ENCODE results near the gene XXYLT1. TPM values are rescaled to one million over a fixed set of nuclear protein-coding genes. Genes with fewer than 3 reads are reported as not detected.

Gene XXYLT1
- total and polyA plus RNA-seq, 7 donors: 2.5 to 13.8 (median 11.1) TPM

DNA sequence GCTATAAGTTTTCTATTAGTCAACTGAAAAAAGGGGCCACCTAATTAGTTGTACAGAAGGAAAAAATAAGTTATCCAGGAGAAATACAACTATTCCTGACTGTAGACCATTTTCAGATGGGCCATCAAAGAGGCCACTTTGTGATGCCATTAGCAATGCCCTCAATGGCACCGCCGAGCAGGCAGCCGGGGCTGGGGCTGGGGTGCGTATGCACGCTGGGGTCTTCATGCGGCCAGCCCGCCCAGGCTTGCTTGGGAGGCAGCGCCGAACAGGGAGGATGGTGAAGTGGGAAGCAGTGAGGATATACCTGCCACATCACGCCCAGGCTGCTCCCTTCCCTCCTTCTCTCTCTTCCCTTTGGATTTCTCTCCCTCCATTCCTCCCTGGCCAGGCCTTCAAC lies 128.4 kb downstream of the XXYLT1 start:
- TF ChIP-seq POLR2A (IDR thresholded peaks at IDR 0.05) (no peak), EP300 (IDR thresholded peaks at IDR 0.05) (no peak), POLR2AphosphoS5 (IDR thresholded peaks at IDR 0.05) (no peak)
- TF ChIP-seq, protein P1, sequence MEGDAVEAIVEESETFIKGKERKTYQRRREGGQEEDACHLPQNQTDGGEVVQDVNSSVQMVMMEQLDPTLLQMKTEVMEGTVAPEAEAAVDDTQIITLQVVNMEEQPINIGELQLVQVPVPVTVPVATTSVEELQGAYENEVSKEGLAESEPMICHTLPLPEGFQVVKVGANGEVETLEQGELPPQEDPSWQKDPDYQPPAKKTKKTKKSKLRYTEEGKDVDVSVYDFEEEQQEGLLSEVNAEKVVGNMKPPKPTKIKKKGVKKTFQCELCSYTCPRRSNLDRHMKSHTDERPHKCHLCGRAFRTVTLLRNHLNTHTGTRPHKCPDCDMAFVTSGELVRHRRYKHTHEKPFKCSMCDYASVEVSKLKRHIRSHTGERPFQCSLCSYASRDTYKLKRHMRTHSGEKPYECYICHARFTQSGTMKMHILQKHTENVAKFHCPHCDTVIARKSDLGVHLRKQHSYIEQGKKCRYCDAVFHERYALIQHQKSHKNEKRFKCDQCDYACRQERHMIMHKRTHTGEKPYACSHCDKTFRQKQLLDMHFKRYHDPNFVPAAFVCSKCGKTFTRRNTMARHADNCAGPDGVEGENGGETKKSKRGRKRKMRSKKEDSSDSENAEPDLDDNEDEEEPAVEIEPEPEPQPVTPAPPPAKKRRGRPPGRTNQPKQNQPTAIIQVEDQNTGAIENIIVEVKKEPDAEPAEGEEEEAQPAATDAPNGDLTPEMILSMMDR (IDR thresholded peaks at IDR 0.05): no peak
- Histone ChIP-seq H3K36me3 (no peaks in the 10 kb centered on the region), H3K27me3 (no peaks in the 10 kb centered on the region), H3K4me3 (no peak overlapping the region), H3K27ac (no peak overlapping the region), H3K4me1 (peaks cover 0 to 3% (median under 1%) of the 10 kb centered on the region in 4 donors), H3K9me3 (no peaks in the 10 kb centered on the region)
- intact Hi-C loops (cut with DNase I): no loop called here
- 98% methylated on average over 10 of the region's 10 CpGs for WGBS, 2 donors
- no peak for DNase-seq

DNA sequence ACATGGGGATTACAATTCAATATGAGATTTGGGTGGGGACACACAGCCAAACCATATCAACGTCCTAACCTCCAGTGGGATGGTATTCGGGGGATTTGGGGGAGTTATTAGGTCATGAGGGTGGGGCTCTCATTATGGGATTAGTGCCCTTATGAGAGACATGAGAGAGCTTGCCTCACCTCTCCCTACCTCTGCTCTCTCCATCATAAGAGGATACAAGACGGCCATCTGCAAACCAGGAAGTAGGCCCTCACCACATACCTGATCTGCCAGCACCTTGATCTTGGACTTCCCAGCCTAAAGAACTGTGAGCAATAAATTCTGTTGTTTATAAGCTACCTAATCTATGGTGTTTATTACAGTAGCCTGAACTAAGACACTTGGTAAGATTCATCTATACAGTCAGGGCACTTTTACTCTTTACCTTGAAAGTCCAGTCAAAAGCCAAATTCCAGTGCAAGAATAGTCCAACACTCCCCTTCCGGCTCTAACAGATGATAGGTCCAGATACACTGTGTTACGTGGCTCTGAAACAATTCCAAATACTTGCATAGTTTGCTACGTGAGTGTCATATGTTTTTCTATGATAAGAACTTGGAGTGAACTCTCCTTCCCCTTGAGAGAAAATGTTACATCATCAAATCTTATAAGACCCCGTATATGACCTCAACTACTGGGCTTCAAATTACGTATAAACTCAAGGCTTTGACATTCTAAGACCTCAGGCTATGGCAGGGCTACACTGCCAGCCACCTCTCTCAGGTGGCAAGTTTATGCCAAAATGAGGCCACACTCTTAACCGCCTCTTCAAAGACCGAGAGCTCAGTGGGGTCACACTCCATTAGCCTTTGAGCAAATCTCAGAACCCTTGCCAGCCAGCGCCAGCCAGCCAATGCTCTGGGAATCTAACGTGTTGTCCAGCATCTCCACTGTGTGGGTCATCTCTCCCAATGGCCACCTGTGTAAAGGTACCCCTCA lies 129.9 kb downstream of the XXYLT1 start:
- Histone ChIP-seq H3K9me3 (no peaks in the 10 kb centered on the region), H3K27me3 (no peaks in the 10 kb centered on the region), H3K36me3 (no peaks in the 10 kb centered on the region), H3K4me3 (no peak overlapping the region), H3K4me1 (no peaks in the 10 kb centered on the region), H3K27ac (no peak overlapping the region)
- intact Hi-C loops (cut with DNase I): no loop called here
- WGBS, 2 donors: 94 to 97% methylated on average over 12 of the region's 12 CpGs
- DNase-seq: no peak
- TF ChIP-seq, protein P1 (IDR thresholded peaks at IDR 0.05): no peak
- TF ChIP-seq POLR2A (IDR thresholded peaks at IDR 0.05): no peak
- TF ChIP-seq POLR2AphosphoS5 (IDR thresholded peaks at IDR 0.05): no peak
- no peak for TF ChIP-seq EP300 (IDR thresholded peaks at IDR 0.05)

DNA sequence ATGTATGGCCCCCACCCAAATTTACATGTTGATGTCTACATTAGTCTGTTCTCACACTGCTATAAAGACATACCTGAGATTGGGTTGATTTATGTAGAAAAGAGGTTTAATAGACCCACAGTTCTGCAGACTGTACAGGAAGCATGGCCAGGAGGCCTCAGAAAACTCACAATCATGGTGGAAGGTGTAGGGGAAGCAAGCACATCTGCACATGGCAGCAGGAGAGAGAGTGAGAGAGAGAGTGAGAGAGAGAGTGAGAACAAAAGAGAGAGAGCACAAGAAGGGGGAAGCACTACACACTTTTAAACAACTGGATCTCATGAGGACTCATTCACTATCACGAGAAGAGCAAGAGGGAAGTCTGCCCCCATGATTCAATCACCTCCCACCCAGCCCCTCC lies 130.5 kb downstream of the XXYLT1 start:
- DNase-seq: no peak
- H3K4me1 ChIP-seq: no peaks in the 10 kb centered on the region
- no peak overlapping the region for H3K4me3 ChIP-seq
- no peaks in the 10 kb centered on the region for H3K27me3 ChIP-seq
- intact Hi-C loops (cut with DNase I): no loop called here
- H3K27ac ChIP-seq: no peak overlapping the region
- no peaks in the 10 kb centered on the region for H3K9me3 ChIP-seq
- WGBS, 2 donors: 93 to 100% methylated on average over 1 of the region's 1 CpG
- H3K36me3 ChIP-seq: no peaks in the 10 kb centered on the region
- TF ChIP-seq POLR2AphosphoS5 (IDR thresholded peaks at IDR 0.05): no peak
- no peak for TF ChIP-seq POLR2A (IDR thresholded peaks at IDR 0.05)
- TF ChIP-seq, protein P1 (IDR thresholded peaks at IDR 0.05): no peak
- TF ChIP-seq EP300 (IDR thresholded peaks at IDR 0.05): no peak

DNA sequence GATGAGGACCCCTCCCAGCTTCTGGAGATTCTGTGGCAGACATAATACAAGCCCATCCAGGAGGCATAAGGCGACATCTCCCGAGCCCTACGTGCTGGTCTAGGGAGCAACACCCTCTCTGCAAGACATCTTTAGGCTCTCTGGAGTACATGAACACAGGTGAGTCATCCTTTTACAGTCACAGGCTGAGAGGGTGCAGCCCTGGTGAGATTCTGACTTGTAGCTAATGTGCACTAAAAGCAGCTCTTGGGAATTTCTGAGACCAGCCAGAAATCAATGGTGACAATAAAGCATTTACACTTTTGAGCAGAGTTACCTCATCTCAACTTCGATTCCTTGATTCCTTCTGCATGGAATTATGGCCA lies 131.1 kb downstream of the XXYLT1 start:
- no peaks in the 10 kb centered on the region for H3K4me1 ChIP-seq
- no peaks in the 10 kb centered on the region for H3K36me3 ChIP-seq
- no peaks in the 10 kb centered on the region for H3K9me3 ChIP-seq
- intact Hi-C loops (cut with DNase I): no loop called here
- TF ChIP-seq, protein P1 (IDR thresholded peaks at IDR 0.05): no peak
- TF ChIP-seq EP300 (IDR thresholded peaks at IDR 0.05): no peak
- TF ChIP-seq POLR2A (IDR thresholded peaks at IDR 0.05): no peak
- TF ChIP-seq POLR2AphosphoS5 (IDR thresholded peaks at IDR 0.05): no peak
- WGBS, 2 donors: 92 to 94% methylated on average over 4 of the region's 4 CpGs
- H3K4me3 ChIP-seq: no peak overlapping the region
- no peak for DNase-seq
- peak overlapping the region in 1 of 4 donors; percentile 15 for H3K27ac ChIP-seq
- H3K27me3 ChIP-seq: no peaks in the 10 kb centered on the region
